Neural cell (in vitro differentiated cells): ENCODE results near the gene APOH. TPM values are rescaled to one million over a fixed set of nuclear protein-coding genes. Genes with fewer than 3 reads are reported as not detected.

Source experiments
- H2AFZ ChIP-seq: fragments of 200-600, 300-800 bp; sonication (generic), shearing (Covaris generic); 2 replicates; pipeline ENCODE4 v1.6.0; 2014; ENCODE audit warnings: low read depth, mild to moderate bottlenecking, antibody characterized with exemption, low read length, moderate library complexity
- H3F3A ChIP-seq: fragments of 200-600 bp; shearing (Covaris generic); 2 replicates; pipeline ENCODE4 v1.6.1; 2016; ENCODE audit warnings: mild to moderate bottlenecking, moderate library complexity, mixed read lengths, antibody characterized with exemption, low read length; ENCODE audit not compliant: insufficient read depth, poor library complexity, severe bottlenecking
- H3K27ac ChIP-seq: fragments of 200-600, 300-800 bp; sonication (generic), shearing (Covaris generic); 2 replicates; pipeline ENCODE4 v1.5.1; 2014; ENCODE audit warnings: mild to moderate bottlenecking, low read length, moderate library complexity
- H3K27me3 ChIP-seq: fragments of 300-800, 200-600 bp; sonication (generic), shearing (Covaris generic); 2 replicates; pipeline ENCODE4 v1.6.0; 2014; ENCODE audit warnings: mild to moderate bottlenecking, low read depth, low read length, moderate library complexity; ENCODE audit not compliant: insufficient read depth
- H3K36me3 ChIP-seq: fragments of 300-800, 200-600 bp; sonication (generic), shearing (Covaris generic); 2 replicates; pipeline ENCODE4 v1.5.1; 2014; ENCODE audit warnings: mild to moderate bottlenecking, antibody characterized with exemption, low read length, moderate library complexity; ENCODE audit not compliant: insufficient read depth
- H3K4me2 ChIP-seq: fragments of 300-800, 200-600 bp; sonication (generic), shearing (Covaris generic); 2 replicates; pipeline ENCODE4 v1.6.0; 2014; ENCODE audit warnings: mild to moderate bottlenecking, low read length
- H3K4me3 ChIP-seq: fragments of 300-800, 200-600 bp; sonication (generic), shearing (Covaris generic); 2 replicates; pipeline ENCODE4 v1.5.1; 2014; ENCODE audit warnings: mild to moderate bottlenecking, low read length, moderate library complexity
- H3K79me2 ChIP-seq: fragments of 200-600 bp; shearing (Covaris generic); replicated peaks from 2 replicates; pipeline ENCODE4 v1.6.0; 2014; ENCODE audit warnings: mild to moderate bottlenecking, low read length, moderate library complexity; ENCODE audit not compliant: insufficient read depth
- H3K9ac ChIP-seq: fragments of 300-800, 200-600 bp; sonication (generic), shearing (Covaris generic); 2 replicates; pipeline ENCODE4 v1.6.1; 2016; ENCODE audit warnings: mild to moderate bottlenecking, low read length, mixed read lengths
- H3K9me2 ChIP-seq: fragments of 200-600 bp; shearing (Covaris generic); 2 replicates; pipeline ENCODE4 v1.6.1; 2016; ENCODE audit warnings: mild to moderate bottlenecking, low read length, mixed read lengths; ENCODE audit not compliant: insufficient read depth
- H3K9me3 ChIP-seq: fragments of 200-600, 300-800 bp; sonication (generic), shearing (Covaris generic); 2 replicates; pipeline ENCODE4 v1.6.1; 2016; ENCODE audit warnings: mild to moderate bottlenecking, mixed run types, low read length, moderate library complexity, mixed read lengths
- H4K20me1 ChIP-seq: fragments of 200-600 bp; shearing (Covaris generic); 2 replicates; pipeline ENCODE4 v1.6.1; 2016; ENCODE audit warnings: mild to moderate bottlenecking, mixed run types; ENCODE audit not compliant: insufficient read depth
- CTCF ChIP-seq: fragments of 450-650 bp; IDR thresholded peaks from 2 replicates; pipeline ENCODE4 v1.5.1; 2014; ENCODE audit warnings: antibody characterized with exemption, mild to moderate bottlenecking, moderate library complexity; ENCODE audit not compliant: poor library complexity, severe bottlenecking
- EP300 ChIP-seq: fragments of 450-650 bp; conservative IDR thresholded peaks from 2 replicates; pipeline ENCODE4 v1.6.1; 2014; ENCODE audit warnings: antibody characterized with exemption, mild to moderate bottlenecking, moderate library complexity; ENCODE audit not compliant: poor library complexity, severe bottlenecking
- EZH2 ChIP-seq: fragments of 200-600, 300-800 bp; shearing (Covaris generic), sonication (generic); IDR thresholded peaks from 2 replicates; pipeline ENCODE4 v1.6.1; 2014; ENCODE audit warnings: antibody characterized with exemption, low read length, borderline replicate concordance, mild to moderate bottlenecking; ENCODE audit not compliant: insufficient read depth, poor library complexity, severe bottlenecking
- MXI1 ChIP-seq: fragments of 450-650 bp; conservative IDR thresholded peaks from 2 replicates; pipeline ENCODE4 v1.6.1; 2014; ENCODE audit warnings: antibody characterized with exemption, mild to moderate bottlenecking; ENCODE audit not compliant: poor library complexity, severe bottlenecking
- POLR2AphosphoS5 ChIP-seq: IDR thresholded peaks from 2 replicates; pipeline ENCODE4 v1.6.1; 2012
- RAD21 ChIP-seq: fragments of 450-650 bp; conservative IDR thresholded peaks from 2 replicates; pipeline ENCODE4 v1.6.1; 2014; ENCODE audit warnings: antibody characterized with exemption, mild to moderate bottlenecking, moderate library complexity
- REST ChIP-seq: IDR thresholded peaks from 2 replicates; pipeline ENCODE4 v1.6.1; 2012; ENCODE audit warnings: borderline replicate concordance
- SMC3 ChIP-seq: fragments of 450-650 bp; conservative IDR thresholded peaks from 2 replicates; pipeline ENCODE4 v1.6.1; 2014; ENCODE audit warnings: antibody characterized with exemption, mild to moderate bottlenecking, moderate library complexity; ENCODE audit not compliant: poor library complexity
- TAF1 ChIP-seq: IDR thresholded peaks from 2 replicates; pipeline ENCODE4 v1.6.1; 2012; ENCODE audit warnings: low read depth
- polyA plus RNA-seq: library from polyadenylated mRNA; depleted of rRNA; stranded (reverse); fragments of >200 nt; gene quantifications from 2 replicates; pipeline ENCODE4 v1.2.3, GENCODE V29; 2014

APOH gene
- polyA plus RNA-seq, 1 donor from 2014 or later, result not detected

- no peaks in the 10 kb centered on the region for H3K36me3 ChIP-seq
- no peaks in the 10 kb centered on the region for H4K20me1 ChIP-seq
- no peaks in the 10 kb centered on the region for H3F3A ChIP-seq
- no peaks in the 10 kb centered on the region for H3K27me3 ChIP-seq
- no peaks in the 10 kb centered on the region for H3K9me2 ChIP-seq
- H3K4me3 ChIP-seq, result no peak overlapping the region
- no peak for TF ChIP-seq RAD21
- no peak overlapping the region for H3K27ac ChIP-seq
- H3K9ac ChIP-seq, result no peak overlapping the region
- H3K9me3 ChIP-seq, result no peaks in the 10 kb centered on the region
- no peaks in the 10 kb centered on the region for H3K79me2 ChIP-seq
- H2AFZ ChIP-seq, result no peak overlapping the region
- H3K4me2 ChIP-seq, result no peak overlapping the region
Observed at GRCh38 chr17:66260688-66261087, 31.5 kb upstream of the APOH start.

- TF ChIP-seq POLR2AphosphoS5, result no peak
- no peak for TF ChIP-seq REST
- no peak for TF ChIP-seq SMC3
- TF ChIP-seq MXI1, result no peak
- TF ChIP-seq TAF1, result no peak
- no peak for TF ChIP-seq EZH2
- no peak for TF ChIP-seq CTCF
- TF ChIP-seq RAD21, result no peak
- TF ChIP-seq EP300, result no peak
- no peaks in the 10 kb centered on the region for H4K20me1 ChIP-seq
- no peak overlapping the region for H2AFZ ChIP-seq
- no peak overlapping the region for H3K27ac ChIP-seq
- no peak overlapping the region for H3K9ac ChIP-seq
- no peaks in the 10 kb centered on the region for H3K9me3 ChIP-seq
- H3K36me3 ChIP-seq, result no peaks in the 10 kb centered on the region
- no peak overlapping the region for H3K4me2 ChIP-seq
- no peaks in the 10 kb centered on the region for H3K79me2 ChIP-seq
- no peaks in the 10 kb centered on the region for H3F3A ChIP-seq
- H3K9me2 ChIP-seq, result no peaks in the 10 kb centered on the region
- H3K27me3 ChIP-seq, result no peaks in the 10 kb centered on the region
- H3K4me3 ChIP-seq, result no peak overlapping the region
Observed at GRCh38 chr17:66260275-66260674, 31.1 kb upstream of the APOH start.

- no peaks in the 10 kb centered on the region for H3K9me2 ChIP-seq
- no peak for TF ChIP-seq POLR2AphosphoS5
- no peak for TF ChIP-seq RAD21
- H3K9me3 ChIP-seq, result no peaks in the 10 kb centered on the region
- H3K36me3 ChIP-seq, result no peaks in the 10 kb centered on the region
- H3K4me2 ChIP-seq, result no peak overlapping the region
- H4K20me1 ChIP-seq, result no peaks in the 10 kb centered on the region
- H3K4me3 ChIP-seq, result no peak overlapping the region
- H3F3A ChIP-seq, result no peaks in the 10 kb centered on the region
- no peak overlapping the region for H3K27ac ChIP-seq
- H3K27me3 ChIP-seq, result no peaks in the 10 kb centered on the region
- no peak overlapping the region for H3K9ac ChIP-seq
- no peaks in the 10 kb centered on the region for H3K79me2 ChIP-seq
- no peak overlapping the region for H2AFZ ChIP-seq
Observed at GRCh38 chr17:66255527-66255971, 26.3 kb upstream of the APOH start.
